HG02884 (cell line): ENCODE data around the gene GRIK2.

Source experiments
- ATAC-seq: cut with Tn5 transposase; IDR thresholded peaks from one replicate; pipeline ENCODE4 v1.9.1; 2021; ENCODE audit warnings: mild to moderate bottlenecking, moderate library complexity; ENCODE audit not compliant: unreplicated experiment

GRIK2 gene

GRCh38 chr6:101706576-101706975, 313.1 kb downstream of the GRIK2 start:
- ATAC-seq: no peak

- ATAC-seq: no peak
These were observed 318.0 kb downstream of the GRIK2 start for GRCh38 chr6:101711518-101711917.

GRCh38 chr6:101716387-101716786, 322.9 kb downstream of the GRIK2 start:
- no peak for ATAC-seq

GRCh38 chr6:101716810-101717209, 323.3 kb downstream of the GRIK2 start:
- no peak for ATAC-seq

GRCh38 chr6:101719521-101719920, 326.0 kb downstream of the GRIK2 start:
- no peak for ATAC-seq

- no peak for ATAC-seq
These were observed 329.0 kb downstream of the GRIK2 start for GRCh38 chr6:101722471-101722870.

GRCh38 chr6:101722991-101723579, 329.6 kb downstream of the GRIK2 start:
- no peak for ATAC-seq

- ATAC-seq: no peak
These were observed 334.9 kb downstream of the GRIK2 start for GRCh38 chr6:101728388-101728787.

- ATAC-seq: no peak
These were observed 335.4 kb downstream of the GRIK2 start for GRCh38 chr6:101728956-101729355.

GRCh38 chr6:101730954-101731353, 337.4 kb downstream of the GRIK2 start:
- no peak for ATAC-seq

GRCh38 chr6:101733899-101734298, 340.4 kb downstream of the GRIK2 start:
- no peak for ATAC-seq

- no peak for ATAC-seq
These were observed 345.0 kb downstream of the GRIK2 start for GRCh38 chr6:101738481-101738880.

GRCh38 chr6:101740631-101741030, 347.1 kb downstream of the GRIK2 start:
- ATAC-seq: no peak

- no peak for ATAC-seq
These were observed 348.1 kb downstream of the GRIK2 start for GRCh38 chr6:101741474-101742171.

- ATAC-seq: no peak
These were observed 353.7 kb downstream of the GRIK2 start for GRCh38 chr6:101747160-101747559.

- no peak for ATAC-seq
These were observed 354.2 kb downstream of the GRIK2 start for GRCh38 chr6:101747716-101748115.

GRCh38 chr6:101755931-101756330, 362.4 kb downstream of the GRIK2 start:
- ATAC-seq: no peak

GRCh38 chr6:101758368-101758767, 364.9 kb downstream of the GRIK2 start:
- ATAC-seq: no peak

- ATAC-seq: no peak
These were observed 367.5 kb downstream of the GRIK2 start for GRCh38 chr6:101760843-101761621.

GRCh38 chr6:101762851-101763250, 369.3 kb downstream of the GRIK2 start:
- no peak for ATAC-seq

- no peak for ATAC-seq
These were observed 371.8 kb downstream of the GRIK2 start for GRCh38 chr6:101765281-101765680.

- ATAC-seq: no peak
These were observed 376.6 kb downstream of the GRIK2 start for GRCh38 chr6:101770116-101770515.
